ENCODE data around the gene C11orf97. TPM values are rescaled to one million over a fixed set of nuclear protein-coding genes. Genes with fewer than 3 reads are reported as not detected.

C11orf97 gene
- total RNA-seq, 1 experiment from 2014 or later: not detected

DNA sequence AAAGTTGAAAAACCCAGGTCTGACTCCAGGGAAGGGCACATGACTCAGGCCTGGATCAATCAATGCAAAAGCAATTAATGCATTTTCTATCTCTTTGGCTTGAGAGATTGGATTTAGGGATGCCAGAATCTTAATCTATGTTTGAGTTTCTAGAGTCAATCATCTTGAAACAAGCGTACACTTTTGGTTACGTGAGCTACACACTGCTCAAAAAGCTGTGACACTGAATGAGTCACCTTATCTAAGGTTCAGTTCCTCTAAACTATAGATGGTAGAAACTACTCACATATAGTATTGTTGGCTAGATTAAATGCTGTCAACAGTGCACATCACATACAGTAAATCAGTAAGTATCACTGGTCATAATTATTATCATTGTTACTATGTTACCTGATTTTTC is 42.8 kb upstream of the C11orf97 start:
- Histone ChIP-seq H3K4me2 (ENCODE audit: insufficient read depth, insufficient read length, low read length) (no peak overlapping the region), H2BK5ac (ENCODE audit: insufficient read length, low read length) (no peak overlapping the region), H3K79me2 (ENCODE audit: insufficient read depth, low read length) (no peaks in the 10 kb centered on the region), H4K8ac (replicated peaks; ENCODE audit: insufficient read length, low read depth, low read length) (no peak overlapping the region), H2BK20ac (ENCODE audit: low read depth, low read length, poor library complexity, severe bottlenecking) (no peak overlapping the region), H3K9me3 (ENCODE audit: control insufficient read depth, low read depth, low read length) (no peaks in the 10 kb centered on the region), H3K27ac (ENCODE audit: insufficient read length, low read depth, low read length) (no peak overlapping the region), H3K4me1 (ENCODE audit: insufficient read depth, low read length) (peaks cover 11% of the 10 kb centered on the region; the same call in 1 of the 2 replicates), H3K9ac (ENCODE audit: extremely low read depth, insufficient read length, low read length) (no peak overlapping the region), H2AFZ (ENCODE audit: low read length) (no peak overlapping the region), H3K79me1 (ENCODE audit: insufficient read depth, low read depth, low read length, poor library complexity, severe bottlenecking) (no peaks in the 10 kb centered on the region), H3K14ac (ENCODE audit: insufficient read depth, low read length) (no peak overlapping the region), H2BK15ac (ENCODE audit: low read depth, low read length) (no peak overlapping the region), H4K91ac (ENCODE audit: insufficient read length, low read depth, low read length) (no peak overlapping the region), H2AK5ac (ENCODE audit: insufficient read length, low read length) (no peak overlapping the region), H3K18ac (ENCODE audit: insufficient read length, low read depth, low read length) (no peak overlapping the region), H4K5ac (ENCODE audit: insufficient read length, low read depth, low read length) (no peak overlapping the region), H3K23ac (ENCODE audit: insufficient read length, low read depth, low read length) (no peak overlapping the region), H4K20me1 (ENCODE audit: control insufficient read depth, insufficient read depth, insufficient read length) (no peaks in the 10 kb centered on the region), H3K23me2 (ENCODE audit: insufficient read length, low read depth, low read length, poor library complexity, severe bottlenecking) (no peaks in the 10 kb centered on the region), H2BK12ac (ENCODE audit: insufficient read length, low read depth, low read length) (no peak overlapping the region), H2BK120ac (ENCODE audit: low read depth, low read length, poor library complexity, severe bottlenecking) (no peak overlapping the region), H3K56ac (ENCODE audit: insufficient read length, low read depth, low read length) (no peak overlapping the region), H3T11ph (ENCODE audit: low read length) (no peak overlapping the region), H3K4ac (ENCODE audit: low read depth, low read length) (no peak overlapping the region), H3K27me3 (ENCODE audit: insufficient read depth, low read length) (no peaks in the 10 kb centered on the region)
- no CpG with 5 or more reads among the region's 2 CpGs for WGBS (ENCODE audit: extremely low coverage, insufficient read length, low lambda C conversion rate)
- no peak overlapping the region for H3K4me3 Mint-ChIP-seq
- no peaks in the 10 kb centered on the region for H3K27me3 Mint-ChIP-seq (ENCODE audit: low read depth)
- peaks cover 3 to 30% (median 30%) of the 10 kb centered on the region in 3 experiments; a peak in 6 of 7 replicates for H3K36me3 Mint-ChIP-seq (ENCODE audit: insufficient read depth in 1 of 3, low read depth in 3 of 3)
- no peak overlapping the region for H3K27ac Mint-ChIP-seq
- H3K4me1 Mint-ChIP-seq: peaks cover 16% of the 10 kb centered on the region in 2 experiments
- TF ChIP-seq CTCF (conservative IDR thresholded peaks at IDR 0.05): no peak
- no peak for DNase-seq
- H3K9me3 Mint-ChIP-seq: no peaks in the 10 kb centered on the region

Data from H9 (cell line).